ENCODE results near the gene RBFOX2. TPM values are rescaled to one million over a fixed set of nuclear protein-coding genes. Genes with fewer than 3 reads are reported as not detected.

Gene RBFOX2
- total and polyA plus RNA-seq, 2 donors (not counting 3 experiments of a cell fraction or from before 2014, with no cell fraction given) = 125 to 142 TPM

DNA sequence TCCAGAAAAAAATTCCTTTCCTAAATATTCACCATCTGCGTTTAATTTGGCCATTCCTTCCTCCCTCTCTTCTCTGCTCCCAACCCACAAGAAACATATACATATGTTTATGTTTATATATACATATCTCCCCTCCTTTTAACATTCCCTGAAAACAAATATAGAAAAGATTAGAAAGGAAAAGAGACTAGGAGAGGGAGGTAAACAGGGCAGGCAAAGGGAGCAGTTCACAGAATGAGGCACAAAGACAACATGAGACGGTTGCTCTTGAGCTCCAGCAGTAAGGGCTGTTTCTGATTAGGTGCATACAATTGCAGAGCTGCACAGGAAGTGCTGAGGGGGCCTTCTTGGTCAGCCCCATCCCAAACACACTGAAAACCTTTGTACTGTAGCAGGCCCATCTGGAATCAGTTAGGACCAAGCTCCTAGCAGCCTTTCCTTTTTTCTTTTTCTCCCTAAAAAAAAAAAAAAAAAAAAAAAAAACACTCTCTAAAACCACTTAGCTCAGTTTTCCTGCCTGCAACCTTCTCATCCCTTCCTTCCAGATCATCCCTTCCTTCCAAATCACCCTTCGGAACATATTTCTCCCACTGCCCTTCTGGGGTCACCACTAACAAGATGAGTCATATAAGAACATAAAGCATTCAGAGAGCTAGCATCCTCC is 57.0 kb downstream of the RBFOX2 start:
- dilution Hi-C loops (cut with MboI; ENCODE audit: extremely low pct_ligation_motif_present, low sequenced_read_pairs) = no loop called here
- FAIRE-seq = peak; percentile 79
- H3K9me3 ChIP-seq (replicated peaks; ENCODE audit: control insufficient read depth, insufficient read depth, low read length) = no peaks in the 10 kb centered on the region
- intact Hi-C loops (cut with micrococcal nuclease) = no loop called here
- H4K20me1 ChIP-seq (replicated peaks; ENCODE audit: control insufficient read depth, extremely low read depth, insufficient read depth, low read length) = no peaks in the 10 kb centered on the region
- ChIA-PET CTCF (interaction anchor here (0.6 to 1.4 kb wide), 13 partner anchors 10 to 1647 kb away, joined by 3 to 15 read pairs (median 3); partner anchors contain the start of gene RBFOX2), POLR2A (no interaction called here)
- DNase-seq (ENCODE audit: low read depth, low spot score) = peak; percentile 61
- H3K4me2 ChIP-seq (ENCODE audit: insufficient read depth, low read length) = peak overlapping the region; percentile 46
- H3K27me3 ChIP-seq (ENCODE audit: control insufficient read depth in 2 of 2, insufficient read depth in 2 of 2, low read length in 2 of 2) = no peaks in the 10 kb centered on the region
- no peaks in the 10 kb centered on the region for H3K9me1 ChIP-seq (replicated peaks; ENCODE audit: control insufficient read depth, extremely low read depth, insufficient read depth, low read length)
- TF ChIP-seq MYC (IDR thresholded peaks at IDR 0.05; ENCODE audit: low read depth, low read length) (no peak), JUN (IDR thresholded peaks at IDR 0.05; ENCODE audit: borderline replicate concordance, insufficient read depth, insufficient read length, low read depth) (peak; percentile 24), FOS (IDR thresholded peaks at IDR 0.05; ENCODE audit: borderline replicate concordance, insufficient read depth, low read length) (peak; percentile 63), POLR2AphosphoS5 (IDR thresholded peaks at IDR 0.05; ENCODE audit: insufficient read depth, low read depth, low read length) (no peak), POLR2A (IDR thresholded peaks at IDR 0.05; ENCODE audit: low read depth, low read length) (no peak)
- no peaks in the 10 kb centered on the region for H3K36me3 ChIP-seq (ENCODE audit: control insufficient read depth in 2 of 2, extremely low read depth in 1 of 2, insufficient read depth in 2 of 2, low read length in 2 of 2)
- no peak overlapping the region for H3K9ac ChIP-seq (replicated peaks; ENCODE audit: extremely low read depth, insufficient read depth, low read length)
- H2AFZ ChIP-seq (ENCODE audit: low read depth, low read length) = no peak overlapping the region
- peaks cover 29% of the 10 kb centered on the region for H3K4me1 ChIP-seq (ENCODE audit: control insufficient read depth, extremely low read depth, insufficient read depth, low read length)
- H3K79me2 ChIP-seq (ENCODE audit: control insufficient read depth, insufficient read depth, low read length) = peaks cover 54% of the 10 kb centered on the region
- no peak overlapping the region for H3K4me3 ChIP-seq (replicated peaks in 1 of 3; ENCODE audit: insufficient read depth in 1 of 3, low read depth in 1 of 3, low read length in 3 of 3)
- H3K27ac ChIP-seq (ENCODE audit: insufficient read depth, low read depth, low read length) = peak overlapping the region; percentile 42
- BruUV-seq (replicated peaks) = no TSS peak

DNA sequence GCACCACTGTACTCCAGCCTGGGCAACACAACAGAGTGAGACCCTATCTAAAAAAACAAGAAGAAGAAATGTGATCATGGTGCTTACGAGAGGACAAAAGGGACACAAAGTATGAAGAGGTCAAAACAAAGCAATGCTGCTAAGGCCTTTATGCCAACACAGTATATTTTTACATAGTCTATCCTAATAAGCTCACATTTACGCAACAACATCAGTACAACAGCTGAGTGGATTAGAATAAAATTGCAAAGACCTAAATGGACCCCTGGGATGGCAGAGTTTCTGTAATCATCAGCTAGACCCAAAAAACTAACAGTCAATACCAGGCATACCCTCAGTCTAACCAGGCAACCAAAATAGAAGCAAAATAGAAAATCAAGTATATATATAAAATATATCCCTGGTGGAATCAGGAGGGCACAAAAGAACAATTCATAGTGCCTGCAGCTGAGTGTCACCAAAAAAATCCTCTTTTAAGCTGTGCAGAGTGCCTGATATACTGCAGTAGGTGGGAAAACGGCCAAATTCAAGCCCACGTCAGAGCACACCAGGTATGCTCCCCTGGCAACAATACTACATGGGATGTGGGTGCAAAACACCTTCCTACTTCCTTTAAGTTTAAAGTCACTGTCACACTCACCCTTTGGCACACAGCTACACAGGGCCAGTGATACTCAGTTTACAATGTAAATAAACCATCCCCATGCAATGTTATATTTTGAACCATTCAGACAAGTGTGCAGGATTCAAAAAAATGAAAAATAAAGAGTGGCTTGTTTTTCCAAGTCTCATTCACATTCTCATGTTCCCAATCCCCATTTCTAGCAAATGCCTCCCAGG is 57.8 kb downstream of the RBFOX2 start:
- TF ChIP-seq, protein P1, sequence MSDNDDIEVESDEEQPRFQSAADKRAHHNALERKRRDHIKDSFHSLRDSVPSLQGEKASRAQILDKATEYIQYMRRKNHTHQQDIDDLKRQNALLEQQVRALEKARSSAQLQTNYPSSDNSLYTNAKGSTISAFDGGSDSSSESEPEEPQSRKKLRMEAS (IDR thresholded peaks at IDR 0.05; ENCODE audit: insufficient read depth, insufficient read length) = no peak
- TF ChIP-seq POLR2AphosphoS5 (IDR thresholded peaks at IDR 0.05; ENCODE audit: insufficient read depth, low read depth, low read length) (no peak), MYC (IDR thresholded peaks at IDR 0.05; ENCODE audit: low read depth, low read length) (no peak), GATA2 (IDR thresholded peaks at IDR 0.05; ENCODE audit: insufficient read depth, insufficient read length, low read depth, low read length) (no peak), EZH2 (IDR thresholded peaks at IDR 0.05; ENCODE audit: borderline replicate concordance, low read depth, low read length, severe bottlenecking) (no peak), JUN (IDR thresholded peaks at IDR 0.05; ENCODE audit: borderline replicate concordance, insufficient read depth, insufficient read length, low read depth) (no peak), FOS (IDR thresholded peaks at IDR 0.05; ENCODE audit: borderline replicate concordance, insufficient read depth, low read length) (no peak), POLR2A (IDR thresholded peaks at IDR 0.05; ENCODE audit: low read depth, low read length) (no peak)
- TF ChIP-seq, protein P2, sequence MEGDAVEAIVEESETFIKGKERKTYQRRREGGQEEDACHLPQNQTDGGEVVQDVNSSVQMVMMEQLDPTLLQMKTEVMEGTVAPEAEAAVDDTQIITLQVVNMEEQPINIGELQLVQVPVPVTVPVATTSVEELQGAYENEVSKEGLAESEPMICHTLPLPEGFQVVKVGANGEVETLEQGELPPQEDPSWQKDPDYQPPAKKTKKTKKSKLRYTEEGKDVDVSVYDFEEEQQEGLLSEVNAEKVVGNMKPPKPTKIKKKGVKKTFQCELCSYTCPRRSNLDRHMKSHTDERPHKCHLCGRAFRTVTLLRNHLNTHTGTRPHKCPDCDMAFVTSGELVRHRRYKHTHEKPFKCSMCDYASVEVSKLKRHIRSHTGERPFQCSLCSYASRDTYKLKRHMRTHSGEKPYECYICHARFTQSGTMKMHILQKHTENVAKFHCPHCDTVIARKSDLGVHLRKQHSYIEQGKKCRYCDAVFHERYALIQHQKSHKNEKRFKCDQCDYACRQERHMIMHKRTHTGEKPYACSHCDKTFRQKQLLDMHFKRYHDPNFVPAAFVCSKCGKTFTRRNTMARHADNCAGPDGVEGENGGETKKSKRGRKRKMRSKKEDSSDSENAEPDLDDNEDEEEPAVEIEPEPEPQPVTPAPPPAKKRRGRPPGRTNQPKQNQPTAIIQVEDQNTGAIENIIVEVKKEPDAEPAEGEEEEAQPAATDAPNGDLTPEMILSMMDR (IDR thresholded peaks at IDR 0.05; ENCODE audit: extremely low read depth in 1 of 2, insufficient read depth in 1 of 2, low read depth in 1 of 2, low read length in 2 of 2) = no peak
- Histone ChIP-seq H3K9me1 (replicated peaks; ENCODE audit: control insufficient read depth, extremely low read depth, insufficient read depth, low read length) (no peaks in the 10 kb centered on the region), H2AFZ (ENCODE audit: low read depth, low read length) (no peak overlapping the region), H3K9ac (replicated peaks; ENCODE audit: extremely low read depth, insufficient read depth, low read length) (no peak overlapping the region), H3K79me2 (ENCODE audit: control insufficient read depth, insufficient read depth, low read length) (peaks cover 53% of the 10 kb centered on the region), H4K20me1 (replicated peaks; ENCODE audit: control insufficient read depth, extremely low read depth, insufficient read depth, low read length) (no peaks in the 10 kb centered on the region), H3K4me2 (ENCODE audit: insufficient read depth, low read length) (peak overlapping the region; percentile 33), H3K36me3 (ENCODE audit: control insufficient read depth in 2 of 2, extremely low read depth in 1 of 2, insufficient read depth in 2 of 2, low read length in 2 of 2) (no peaks in the 10 kb centered on the region), H3K9me3 (replicated peaks; ENCODE audit: control insufficient read depth, insufficient read depth, low read length) (no peaks in the 10 kb centered on the region), H3K27ac (ENCODE audit: insufficient read depth, low read depth, low read length) (peak overlapping the region; percentile 42), H3K4me3 (replicated peaks in 1 of 3; ENCODE audit: insufficient read depth in 1 of 3, low read depth in 1 of 3, low read length in 3 of 3) (no peak overlapping the region), H3K4me1 (ENCODE audit: control insufficient read depth, extremely low read depth, insufficient read depth, low read length) (peaks cover 29% of the 10 kb centered on the region), H3K27me3 (ENCODE audit: control insufficient read depth in 2 of 2, insufficient read depth in 2 of 2, low read length in 2 of 2) (no peaks in the 10 kb centered on the region)
- ChIA-PET POLR2A (no interaction called here), CTCF (interaction anchor here (0.6 to 1.4 kb wide), 7 partner anchors 9 to 1646 kb away, joined by 3 to 15 read pairs (median 3); partner anchors contain the start of gene RBFOX2)
- DNase-seq (ENCODE audit: low read depth, low spot score) (no peak), FAIRE-seq (no peak)
- dilution Hi-C loops (cut with MboI; ENCODE audit: extremely low pct_ligation_motif_present, low sequenced_read_pairs) = no loop called here
- intact Hi-C loops (cut with micrococcal nuclease) = no loop called here
- BruUV-seq (replicated peaks) = no TSS peak
